ENCODE results near the gene TNRC6C.
"Not testable (repeated sequence)": the region's sequence is repeated elsewhere in the genome, so short reads cannot be mapped to it uniquely, and the experiment has no call there.

TNRC6C gene

DNA sequence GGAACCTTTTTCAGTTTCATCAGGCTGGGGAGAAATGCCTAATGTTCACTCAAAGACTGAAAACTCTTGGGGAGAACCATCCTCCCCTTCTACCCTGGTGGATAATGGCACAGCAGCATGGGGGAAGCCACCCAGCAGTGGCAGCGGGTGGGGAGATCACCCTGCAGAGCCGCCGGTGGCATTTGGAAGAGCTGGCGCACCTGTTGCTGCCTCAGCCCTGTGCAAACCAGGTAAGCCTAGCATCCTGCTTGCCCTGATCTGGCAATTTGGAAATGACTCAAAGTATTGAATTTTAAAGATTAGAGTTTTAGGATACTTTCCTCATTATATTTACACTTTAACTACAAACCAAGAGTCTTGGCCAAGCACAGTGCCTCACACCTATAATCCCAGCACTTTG lies 106.2 kb downstream of the TNRC6C start:
- Histone ChIP-seq H3K4me1 (no peaks in the 10 kb centered on the region), H3K36me3 (peaks cover 34% of the 10 kb centered on the region), H3K27me3 (no peaks in the 10 kb centered on the region), H3K9me3 (no peaks in the 10 kb centered on the region), H3K4me3 (ENCODE audit: low read depth, low read length) (no peak overlapping the region)
- TF ChIP-seq, protein P1, sequence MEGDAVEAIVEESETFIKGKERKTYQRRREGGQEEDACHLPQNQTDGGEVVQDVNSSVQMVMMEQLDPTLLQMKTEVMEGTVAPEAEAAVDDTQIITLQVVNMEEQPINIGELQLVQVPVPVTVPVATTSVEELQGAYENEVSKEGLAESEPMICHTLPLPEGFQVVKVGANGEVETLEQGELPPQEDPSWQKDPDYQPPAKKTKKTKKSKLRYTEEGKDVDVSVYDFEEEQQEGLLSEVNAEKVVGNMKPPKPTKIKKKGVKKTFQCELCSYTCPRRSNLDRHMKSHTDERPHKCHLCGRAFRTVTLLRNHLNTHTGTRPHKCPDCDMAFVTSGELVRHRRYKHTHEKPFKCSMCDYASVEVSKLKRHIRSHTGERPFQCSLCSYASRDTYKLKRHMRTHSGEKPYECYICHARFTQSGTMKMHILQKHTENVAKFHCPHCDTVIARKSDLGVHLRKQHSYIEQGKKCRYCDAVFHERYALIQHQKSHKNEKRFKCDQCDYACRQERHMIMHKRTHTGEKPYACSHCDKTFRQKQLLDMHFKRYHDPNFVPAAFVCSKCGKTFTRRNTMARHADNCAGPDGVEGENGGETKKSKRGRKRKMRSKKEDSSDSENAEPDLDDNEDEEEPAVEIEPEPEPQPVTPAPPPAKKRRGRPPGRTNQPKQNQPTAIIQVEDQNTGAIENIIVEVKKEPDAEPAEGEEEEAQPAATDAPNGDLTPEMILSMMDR (IDR thresholded peaks at IDR 0.05; ENCODE audit: low read depth, low read length), result no peak
- no peak for DNase-seq

DNA sequence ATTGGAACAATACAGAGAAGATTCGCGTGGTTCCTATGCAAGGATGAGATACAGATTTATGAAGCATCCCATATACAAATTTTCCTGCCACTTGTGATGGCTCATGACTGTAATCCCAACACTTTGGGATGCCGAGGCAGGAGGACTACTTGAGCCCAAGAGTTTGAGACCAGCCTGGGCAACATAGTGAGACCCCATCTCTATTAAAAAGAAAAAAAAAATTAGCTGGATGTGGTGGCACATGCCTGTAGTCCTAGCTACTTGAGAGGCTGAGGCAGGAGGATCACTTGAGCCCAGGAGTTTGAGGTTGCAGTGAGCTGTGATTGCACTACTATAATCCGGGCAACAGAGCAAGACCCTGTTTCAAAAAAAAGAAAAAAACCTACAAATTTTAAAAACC lies 108.5 kb downstream of the TNRC6C start:
- DNase-seq; H3K9me3 ChIP-seq; H3K4me1 ChIP-seq; H3K27me3 ChIP-seq; H3K4me3 ChIP-seq (ENCODE audit: low read depth, low read length): not testable (repeated sequence)
- peaks cover 56% of the 10 kb centered on the region for H3K36me3 ChIP-seq

DNA sequence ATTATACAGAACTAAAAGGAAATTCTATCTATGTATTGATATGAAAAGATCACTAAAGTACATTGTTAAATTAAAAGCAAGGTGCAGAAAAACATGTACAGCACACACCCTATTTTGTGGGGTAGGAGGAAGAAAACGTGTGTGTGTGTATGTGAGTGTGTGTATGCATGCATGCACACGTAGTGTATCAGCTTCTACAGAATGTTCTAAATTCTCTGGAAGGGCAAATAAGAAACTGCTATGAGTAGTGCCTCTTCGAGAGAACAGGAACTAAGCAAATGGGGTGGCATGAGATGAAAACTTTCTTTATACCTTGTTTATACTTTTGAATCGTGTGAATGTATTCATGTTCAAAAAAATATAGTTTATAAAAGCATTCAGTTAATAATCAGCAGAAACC lies 111.2 kb downstream of the TNRC6C start:
- TF ChIP-seq, protein P1 (IDR thresholded peaks at IDR 0.05; ENCODE audit: low read depth, low read length), result no peak
- Histone ChIP-seq H3K27me3 (no peaks in the 10 kb centered on the region), H3K4me3 (ENCODE audit: low read depth, low read length) (no peak overlapping the region), H3K4me1 (no peaks in the 10 kb centered on the region), H3K36me3 (peaks cover 83% of the 10 kb centered on the region), H3K9me3 (no peaks in the 10 kb centered on the region)
- no peak for DNase-seq

DNA sequence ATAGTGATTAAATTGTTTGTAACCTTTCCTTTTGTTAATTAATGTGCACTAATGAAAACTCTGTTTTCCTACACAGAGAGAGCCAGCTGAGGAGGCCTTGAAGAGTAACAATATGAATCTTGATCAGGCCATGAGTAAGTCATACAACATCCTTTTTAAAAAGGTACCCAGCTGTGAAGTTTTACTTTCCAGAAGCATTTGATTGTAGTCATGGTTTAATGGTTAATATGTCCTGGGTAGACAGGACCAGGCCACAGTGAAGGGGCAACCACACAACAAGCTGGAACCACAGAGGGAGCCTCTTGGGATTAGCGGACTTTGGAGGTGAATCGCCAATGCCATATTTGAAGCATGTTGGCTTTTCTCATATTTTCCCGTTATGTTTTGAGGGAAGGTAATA lies 114.5 kb downstream of the TNRC6C start:
- no peak overlapping the region for H3K4me3 ChIP-seq (ENCODE audit: low read depth, low read length)
- TF ChIP-seq, protein P1 (IDR thresholded peaks at IDR 0.05; ENCODE audit: low read depth, low read length), result no peak
- no peaks in the 10 kb centered on the region for H3K4me1 ChIP-seq
- no peak for DNase-seq
- H3K27me3 ChIP-seq, result no peaks in the 10 kb centered on the region
- peaks cover 88% of the 10 kb centered on the region for H3K36me3 ChIP-seq
- no peaks in the 10 kb centered on the region for H3K9me3 ChIP-seq

DNA sequence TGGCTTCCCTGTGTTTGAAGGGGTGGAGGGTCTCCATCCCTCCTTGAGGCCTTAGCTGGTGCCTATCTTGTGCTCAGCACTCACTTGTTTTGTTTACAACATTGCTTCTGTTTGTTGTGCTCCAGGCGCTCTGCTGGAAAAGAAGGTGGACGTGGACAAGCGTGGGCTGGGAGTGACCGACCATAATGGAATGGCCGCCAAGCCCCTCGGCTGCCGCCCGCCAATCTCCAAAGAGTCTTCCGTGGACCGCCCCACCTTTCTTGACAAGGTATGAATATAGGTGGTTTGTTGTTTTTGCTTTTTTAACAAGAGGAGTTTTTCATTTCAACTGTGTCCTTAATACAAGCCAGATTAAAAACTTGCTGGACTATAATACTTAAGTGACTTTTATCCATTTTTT lies 116.5 kb downstream of the TNRC6C start:
- Histone ChIP-seq H3K27me3 (no peaks in the 10 kb centered on the region), H3K4me3 (ENCODE audit: low read depth, low read length) (no peak overlapping the region), H3K9me3 (no peaks in the 10 kb centered on the region), H3K4me1 (no peaks in the 10 kb centered on the region), H3K36me3 (peaks cover 84% of the 10 kb centered on the region)
- TF ChIP-seq, protein P1 (IDR thresholded peaks at IDR 0.05; ENCODE audit: low read depth, low read length), result no peak
- no peak for DNase-seq

DNA sequence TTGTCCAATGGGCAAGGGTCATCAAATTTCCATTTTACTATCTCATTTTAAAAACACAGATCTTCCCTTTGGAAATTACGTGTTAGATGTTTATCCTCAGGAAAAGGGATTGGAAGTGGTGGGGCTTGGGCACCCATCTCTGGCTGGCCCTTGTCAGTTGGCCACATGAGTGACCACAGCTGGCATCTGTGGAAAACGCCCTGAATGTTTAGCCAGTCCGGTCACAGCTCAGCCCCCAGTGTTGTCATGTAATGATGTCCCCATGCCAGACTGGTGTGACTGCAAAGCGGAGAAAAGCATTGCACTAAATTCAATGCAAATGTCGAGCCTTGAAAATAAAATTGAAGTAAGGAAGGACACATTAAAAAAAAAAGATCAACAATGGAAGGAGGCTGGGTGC lies 117.0 kb downstream of the TNRC6C start:
- peaks cover 84% of the 10 kb centered on the region for H3K36me3 ChIP-seq
- TF ChIP-seq, protein P1 (IDR thresholded peaks at IDR 0.05; ENCODE audit: low read depth, low read length), result no peak

DNA sequence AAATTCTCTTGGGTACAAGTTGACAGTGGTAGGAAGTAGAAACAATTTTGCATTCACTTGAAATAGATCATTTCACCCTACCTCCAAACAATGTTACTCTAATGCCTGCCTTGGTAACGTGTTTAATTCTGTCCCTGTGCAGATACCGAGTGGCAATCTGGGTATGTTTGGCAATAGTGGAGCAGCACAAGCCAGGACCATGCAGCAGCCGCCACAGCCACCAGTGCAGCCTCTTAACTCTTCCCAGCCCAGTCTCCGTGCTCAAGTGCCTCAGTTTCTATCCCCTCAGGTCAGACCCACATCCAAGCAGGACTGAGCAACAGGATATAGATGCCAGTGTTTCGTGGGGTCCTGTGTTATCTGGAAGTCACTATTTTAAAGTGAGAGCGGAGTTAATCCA lies 120.8 kb downstream of the TNRC6C start:
- Histone ChIP-seq H3K36me3 (peaks cover 58% of the 10 kb centered on the region), H3K27me3 (no peaks in the 10 kb centered on the region), H3K9me3 (no peaks in the 10 kb centered on the region), H3K4me3 (ENCODE audit: low read depth, low read length) (no peak overlapping the region), H3K4me1 (peaks cover 3% of the 10 kb centered on the region; the same call in 1 of the 2 replicates)
- no peak for DNase-seq
- TF ChIP-seq, protein P1 (IDR thresholded peaks at IDR 0.05; ENCODE audit: low read depth, low read length), result no peak

More for the DNA sequence above, 117.0 kb downstream of the TNRC6C start:
- no peaks in the 10 kb centered on the region for H3K27me3 ChIP-seq
- H3K4me1 ChIP-seq, result no peaks in the 10 kb centered on the region
- no peaks in the 10 kb centered on the region for H3K9me3 ChIP-seq
- H3K4me3 ChIP-seq (ENCODE audit: low read depth, low read length), result no peak overlapping the region
- DNase-seq, result no peak
